Activated CD4-positive, alpha-beta T cell treated with anti-CD3 and anti-CD28 coated beads, Interleukin-2, amount 10 ng/mL, durations not matched to agents 24 days and 14 days (primary cell): ENCODE measurements around the gene RNF138. TPM values are rescaled to one million over a fixed set of nuclear protein-coding genes. Genes with fewer than 3 reads are reported as not detected.
A peak's percentile ranks its signal among the peaks of the same experiment; 100 is the strongest.
"Not testable (repeated sequence)": the region's sequence is repeated elsewhere in the genome, so short reads cannot be mapped to it uniquely, and the experiment has no call there.

Experiments used
- DNase-seq: peaks from one replicate; pipeline ENCODE4 v3.0.0; 2022
- H3K27ac Mint-ChIP-seq: one replicate; pipeline ENCODE4 v1.8.0; 2022; ENCODE audit warnings: mild to moderate bottlenecking, mixed read lengths
- H3K27me3 Mint-ChIP-seq: one replicate; pipeline ENCODE4 v1.8.0; 2022; ENCODE audit warnings: mixed read lengths
- H3K36me3 Mint-ChIP-seq: one replicate; pipeline ENCODE4 v1.8.0; 2022; ENCODE audit warnings: low read depth, mild to moderate bottlenecking, mixed read lengths
- H3K4me1 Mint-ChIP-seq: one replicate; pipeline ENCODE4 v1.8.0; 2021; ENCODE audit warnings: mixed read lengths
- H3K4me3 Mint-ChIP-seq: one replicate; pipeline ENCODE4 v1.8.0; 2022; ENCODE audit warnings: mild to moderate bottlenecking, moderate library complexity, mixed read lengths
- H3K9me3 Mint-ChIP-seq: one replicate; pipeline ENCODE4 v1.8.0; 2021; ENCODE audit warnings: mixed read lengths
- intact Hi-C: fragments of 100-400 bp; cut with micrococcal nuclease; formaldehyde crosslinking; loops from one replicate; pipeline ENCODE4 v1.15.1; 2023
- total RNA-seq: library from RNA; stranded (reverse); gene quantifications from 2 replicates; pipeline ENCODE4 v1.2.3, GENCODE V29; 2022

Gene RNF138
- total RNA-seq, 1 donor from 2014 or later, result 81.0 TPM

DNA sequence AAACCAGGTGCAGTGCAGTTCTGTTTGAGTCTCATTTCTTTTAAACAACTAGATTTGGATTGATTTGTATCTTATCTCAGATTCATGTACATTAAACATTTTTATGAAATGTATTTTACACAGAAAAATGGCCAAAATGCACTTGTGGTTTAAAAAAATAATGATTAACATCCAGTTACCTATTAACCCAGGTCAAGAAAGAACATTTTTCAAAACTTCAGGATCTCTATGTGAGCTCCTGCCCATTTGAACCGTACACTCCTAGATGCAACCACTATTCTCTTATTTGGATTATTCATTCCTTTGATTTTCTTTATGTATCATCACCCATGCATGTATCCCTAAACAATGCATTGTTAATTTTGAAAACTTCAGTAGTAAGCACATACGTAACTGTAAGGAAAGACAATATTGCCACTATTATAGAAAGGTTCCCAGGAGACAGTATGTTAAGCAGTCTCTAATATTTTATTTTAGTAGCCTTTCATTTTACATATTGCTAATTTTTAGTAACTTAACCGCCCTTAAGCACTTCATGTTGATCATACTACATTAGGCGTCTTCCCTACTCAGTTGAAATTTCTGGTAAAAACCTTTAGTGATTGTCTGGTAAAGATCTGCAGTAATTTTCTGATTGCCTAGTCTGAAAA is 22.7 kb downstream of the RNF138 start:
- peaks cover 22% of the 10 kb centered on the region for H3K4me1 Mint-ChIP-seq
- H3K27me3 Mint-ChIP-seq, result no peaks in the 10 kb centered on the region
- peak overlapping the region; percentile 64 for H3K27ac Mint-ChIP-seq
- intact Hi-C loops, result no loop called here
- H3K9me3 Mint-ChIP-seq, result no peaks in the 10 kb centered on the region
- no peak overlapping the region for H3K4me3 Mint-ChIP-seq
- H3K36me3 Mint-ChIP-seq, result peaks cover 52% of the 10 kb centered on the region
- no peak for DNase-seq

DNA sequence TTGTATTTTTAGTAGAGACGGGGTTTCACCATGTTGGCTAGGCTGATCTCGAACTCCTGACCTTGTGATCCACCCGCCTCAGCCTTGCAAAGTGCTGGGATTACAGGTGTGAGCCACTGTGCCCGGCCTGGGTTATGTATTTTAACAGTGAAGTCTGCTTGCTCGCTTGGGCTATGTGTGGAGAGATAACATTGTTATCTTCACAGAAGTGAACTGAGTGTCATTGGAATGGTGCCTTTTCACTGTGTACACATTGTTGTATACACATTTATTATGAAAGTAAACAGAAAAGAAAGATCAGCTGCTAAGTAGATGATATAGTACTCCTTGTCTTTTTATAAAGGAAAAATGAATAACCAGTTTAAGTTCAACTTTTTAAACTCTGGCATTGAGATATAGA is 30.4 kb downstream of the RNF138 start:
- Mint-ChIP-seq H3K27me3 (no peaks in the 10 kb centered on the region), H3K9me3 (no peaks in the 10 kb centered on the region), H3K27ac (no peak overlapping the region), H3K36me3 (peaks cover 46% of the 10 kb centered on the region), H3K4me3 (no peak overlapping the region), H3K4me1 (peaks cover 5% of the 10 kb centered on the region)
- intact Hi-C loops, result no loop called here
- DNase-seq, result peak; percentile 34

- H3K36me3 Mint-ChIP-seq, result peaks cover 40% of the 10 kb centered on the region
- no peak overlapping the region for H3K4me3 Mint-ChIP-seq
- no peak for DNase-seq
- intact Hi-C loops, result no loop called here
- no peaks in the 10 kb centered on the region for H3K9me3 Mint-ChIP-seq
- H3K4me1 Mint-ChIP-seq, result peaks cover 2% of the 10 kb centered on the region
- H3K27me3 Mint-ChIP-seq, result no peaks in the 10 kb centered on the region
- H3K27ac Mint-ChIP-seq, result no peak overlapping the region
Observed at GRCh38 chr18:32126538-32126937, 34.9 kb downstream of the RNF138 start.

DNA sequence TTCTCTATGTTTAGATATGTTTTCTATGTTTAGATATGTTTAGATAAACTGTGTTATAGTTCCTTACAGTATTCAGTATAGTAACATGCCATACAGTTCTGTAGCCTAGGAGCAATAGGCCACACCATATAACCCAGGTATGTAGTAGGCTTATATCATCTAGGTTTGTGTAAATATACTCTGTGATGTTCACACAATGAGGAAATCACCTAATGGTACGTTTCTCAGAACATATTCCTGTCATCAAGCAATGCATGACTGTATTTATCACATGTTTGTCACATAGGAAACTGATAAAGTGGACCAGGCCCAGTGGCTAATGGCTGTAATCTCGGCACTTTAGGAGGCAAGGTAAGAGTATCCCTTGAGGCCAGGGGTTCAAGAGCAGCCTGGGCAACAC is 44.0 kb downstream of the RNF138 start:
- no peak overlapping the region for H3K27ac Mint-ChIP-seq
- H3K27me3 Mint-ChIP-seq, result no peaks in the 10 kb centered on the region
- peaks cover 13% of the 10 kb centered on the region for H3K36me3 Mint-ChIP-seq
- H3K4me3 Mint-ChIP-seq, result no peak overlapping the region
- H3K4me1 Mint-ChIP-seq, result peaks cover 4% of the 10 kb centered on the region
- intact Hi-C loops, result no loop called here
- H3K9me3 Mint-ChIP-seq, result no peaks in the 10 kb centered on the region
- no peak for DNase-seq

DNA sequence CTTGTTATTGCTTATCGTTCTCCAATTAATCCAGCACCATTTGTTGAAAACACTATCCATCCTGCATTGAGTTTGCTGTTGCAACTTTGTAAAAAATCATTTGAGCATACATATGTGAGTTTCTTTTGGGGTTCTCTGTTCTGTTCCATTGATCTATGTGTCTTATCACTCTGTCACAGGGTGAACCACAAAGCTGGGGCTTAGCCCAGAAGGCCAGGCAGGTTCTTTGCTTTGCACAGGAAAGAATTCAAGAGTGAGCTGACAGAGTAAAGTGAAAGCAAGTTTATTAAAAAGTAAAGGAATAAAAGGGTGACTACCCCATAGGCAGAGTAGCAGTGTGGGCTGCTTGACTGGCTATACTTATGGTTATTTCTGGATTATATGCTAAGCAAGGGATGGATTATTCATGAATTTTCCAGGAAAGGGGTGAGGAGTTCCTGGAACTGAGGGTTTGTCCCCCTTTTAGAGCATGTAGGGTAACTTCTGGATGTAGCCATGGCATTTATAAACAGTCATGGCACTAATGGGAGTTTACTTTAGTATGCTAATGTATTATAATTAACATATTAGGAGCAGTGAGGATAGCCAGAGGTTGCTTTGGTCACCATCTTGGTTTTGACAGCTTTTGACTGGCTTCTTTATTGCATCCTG is 46.8 kb downstream of the RNF138 start:
- intact Hi-C loops, result no loop called here
- Mint-ChIP-seq H3K27ac (no peak overlapping the region), H3K4me1 (peaks cover 5% of the 10 kb centered on the region), H3K9me3 (no peaks in the 10 kb centered on the region), H3K27me3 (no peaks in the 10 kb centered on the region), H3K36me3 (peaks cover 3% of the 10 kb centered on the region), H3K4me3 (no peak overlapping the region)
- peak; percentile 72 for DNase-seq

- no peak overlapping the region for H3K4me3 Mint-ChIP-seq
- DNase-seq, result no peak
- H3K27ac Mint-ChIP-seq, result no peak overlapping the region
- H3K9me3 Mint-ChIP-seq, result no peaks in the 10 kb centered on the region
- peaks cover 4% of the 10 kb centered on the region for H3K27me3 Mint-ChIP-seq
- peaks cover 6% of the 10 kb centered on the region for H3K4me1 Mint-ChIP-seq
- intact Hi-C loops, result no loop called here
- peaks cover 2% of the 10 kb centered on the region for H3K36me3 Mint-ChIP-seq
Observed at GRCh38 chr18:32139835-32140283, 48.2 kb downstream of the RNF138 start.

DNA sequence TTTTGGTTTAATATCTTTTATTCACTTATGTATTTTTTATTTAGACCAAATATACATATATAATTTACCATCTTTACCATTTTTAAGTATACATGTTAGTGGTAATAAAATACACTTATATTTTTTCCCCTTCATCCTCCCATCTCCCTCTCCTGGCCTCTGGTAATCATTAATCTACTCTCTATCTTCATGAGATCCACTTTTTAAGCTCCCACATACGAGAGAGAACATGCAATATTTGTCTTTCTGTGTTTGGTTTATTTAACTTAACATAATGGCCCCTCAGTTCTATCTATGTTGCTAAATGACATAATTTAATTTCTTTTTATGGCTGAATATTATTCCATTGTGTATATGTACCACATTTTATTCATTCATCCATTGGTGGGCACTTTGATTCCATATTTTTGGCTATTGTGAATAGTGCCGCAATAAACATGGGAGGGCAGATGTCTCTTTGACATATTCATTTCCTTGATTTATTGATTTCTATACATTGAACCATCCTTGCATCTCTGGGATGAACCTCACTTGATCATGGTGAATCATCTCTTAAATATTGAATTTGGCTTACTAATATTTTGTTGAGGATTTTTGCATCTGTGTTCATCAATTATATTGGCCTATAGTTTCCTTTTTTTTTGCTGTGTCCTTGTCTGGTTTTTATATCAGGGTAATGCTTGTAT is 56.7 kb downstream of the RNF138 start:
- no peaks in the 10 kb centered on the region for H3K36me3 Mint-ChIP-seq
- intact Hi-C loops, result no loop called here
- H3K27me3 Mint-ChIP-seq, result peaks cover 40% of the 10 kb centered on the region
- H3K4me1 Mint-ChIP-seq, result peaks cover 10% of the 10 kb centered on the region
- no peak overlapping the region for H3K4me3 Mint-ChIP-seq
- H3K27ac Mint-ChIP-seq, result no peak overlapping the region
- H3K9me3 Mint-ChIP-seq, result no peaks in the 10 kb centered on the region
- no peak for DNase-seq

DNA sequence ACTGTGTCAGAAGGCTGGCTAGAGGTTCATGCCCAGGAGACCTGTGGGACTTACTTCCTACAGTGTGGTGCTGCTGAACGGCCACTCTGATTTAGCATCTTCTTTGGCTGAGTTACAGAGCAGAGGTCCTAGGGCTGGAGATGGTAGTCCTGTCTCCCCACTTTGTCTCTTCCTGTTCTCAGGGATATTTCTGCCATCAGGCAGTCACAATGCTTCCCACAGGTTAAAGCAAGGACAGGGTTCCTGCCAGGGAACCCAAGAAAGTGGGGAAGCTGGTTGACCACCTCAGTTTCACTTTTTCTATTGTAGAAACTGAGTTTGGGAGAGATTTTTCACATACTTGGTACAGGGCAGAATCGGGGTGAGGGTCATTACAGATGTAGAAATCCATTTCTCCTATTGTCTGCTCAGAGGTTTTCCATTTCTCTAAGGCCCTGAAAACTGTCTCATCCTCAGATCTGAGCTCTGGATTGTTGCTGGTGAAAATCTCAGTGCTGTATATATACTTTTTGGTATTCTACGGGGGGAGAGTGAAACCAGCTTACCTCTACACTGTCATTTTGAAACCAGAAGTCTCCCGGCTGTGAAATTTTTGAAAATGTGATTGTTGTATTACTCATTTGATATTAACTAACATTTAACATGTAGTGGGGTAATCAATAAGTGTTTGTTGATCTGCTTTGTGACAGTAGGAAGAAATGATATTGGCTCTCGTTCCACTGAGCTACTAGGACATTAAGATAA is 61.2 kb downstream of the RNF138 start:
- intact Hi-C loops, result no loop called here
- H3K4me3 Mint-ChIP-seq, result no peak overlapping the region
- no peak for DNase-seq
- no peak overlapping the region for H3K27ac Mint-ChIP-seq
- H3K9me3 Mint-ChIP-seq, result no peaks in the 10 kb centered on the region
- peaks cover 33% of the 10 kb centered on the region for H3K27me3 Mint-ChIP-seq
- H3K4me1 Mint-ChIP-seq, result peaks cover 11% of the 10 kb centered on the region
- H3K36me3 Mint-ChIP-seq, result no peaks in the 10 kb centered on the region

GRCh38 chr18:32156855-32157254 is 65.2 kb downstream of the RNF138 start:
- no peaks in the 10 kb centered on the region for H3K36me3 Mint-ChIP-seq
- peaks cover 15% of the 10 kb centered on the region for H3K27me3 Mint-ChIP-seq
- intact Hi-C loops, result no loop called here
- no peak for DNase-seq
- H3K27ac Mint-ChIP-seq, result no peak overlapping the region
- peaks cover 13% of the 10 kb centered on the region for H3K4me1 Mint-ChIP-seq
- H3K4me3 Mint-ChIP-seq, result no peak overlapping the region
- no peaks in the 10 kb centered on the region for H3K9me3 Mint-ChIP-seq

- intact Hi-C loops, result no loop called here
- H3K36me3 Mint-ChIP-seq, result no peaks in the 10 kb centered on the region
- no peaks in the 10 kb centered on the region for H3K9me3 Mint-ChIP-seq
- peaks cover 13% of the 10 kb centered on the region for H3K4me1 Mint-ChIP-seq
- H3K27me3 Mint-ChIP-seq, result peaks cover 8% of the 10 kb centered on the region
- H3K27ac Mint-ChIP-seq, result no peak overlapping the region
- H3K4me3 Mint-ChIP-seq, result no peak overlapping the region
- DNase-seq, result no peak
Observed at GRCh38 chr18:32157580-32157979, 65.9 kb downstream of the RNF138 start.

DNA sequence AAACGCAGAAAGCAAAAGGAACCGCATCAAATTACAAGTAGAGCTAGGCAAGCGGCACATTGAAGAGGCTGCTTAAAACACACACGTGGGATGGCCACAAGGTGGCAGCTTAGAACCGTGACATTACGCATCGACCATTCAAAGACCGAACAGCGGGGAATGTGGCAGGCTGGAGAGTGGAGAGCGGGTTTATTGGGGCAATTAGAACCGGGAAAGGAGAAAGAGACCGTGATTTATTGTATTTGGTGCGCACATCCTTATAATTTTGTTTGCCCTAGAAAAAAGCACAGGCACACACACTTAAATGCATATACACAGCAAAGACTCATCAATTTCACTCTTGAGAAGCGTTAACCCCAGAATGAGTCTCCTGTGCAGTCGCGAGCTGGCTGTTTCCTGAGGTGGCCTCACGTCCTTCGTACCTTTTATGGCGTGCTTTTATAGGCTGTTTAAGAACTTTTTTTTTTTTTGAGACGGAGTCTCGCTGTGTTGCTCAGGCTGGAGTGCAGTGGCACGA is 66.5 kb downstream of the RNF138 start:
- Mint-ChIP-seq H3K36me3 (no peaks in the 10 kb centered on the region), H3K27me3 (peaks cover 6% of the 10 kb centered on the region), H3K9me3 (no peaks in the 10 kb centered on the region), H3K4me3 (peak overlapping the region; percentile 75), H3K4me1 (peaks cover 9% of the 10 kb centered on the region), H3K27ac (no peak overlapping the region)
- intact Hi-C loops, result loop anchor here (1.0 to 2.0 kb wide), 2 partner anchors 313 to 394 kb away; partner anchors contain the start of gene GAREM1
- DNase-seq, result peak; percentile 90

DNA sequence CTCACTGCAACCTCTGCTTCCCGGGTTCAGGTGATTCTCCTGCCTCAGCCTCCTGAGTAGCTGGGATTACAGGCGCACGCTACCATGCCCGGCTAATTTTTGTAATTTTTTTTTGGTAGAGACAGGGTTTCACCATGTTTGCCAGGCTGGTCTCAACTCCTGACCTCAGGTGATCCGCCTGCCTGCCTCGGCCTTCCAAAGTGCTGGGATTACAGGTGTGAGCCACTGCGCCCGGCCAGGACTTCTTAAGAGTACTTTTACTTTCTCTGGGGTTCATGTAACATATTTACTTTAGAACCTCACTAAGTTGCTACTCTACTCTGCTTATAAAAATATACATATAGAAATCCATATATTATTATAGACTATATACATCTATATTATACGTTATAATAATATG is 67.0 kb downstream of the RNF138 start:
- H3K4me3 Mint-ChIP-seq, result peak overlapping the region; percentile 75
- H3K36me3 Mint-ChIP-seq, DNase-seq, H3K27ac Mint-ChIP-seq, H3K4me1 Mint-ChIP-seq, H3K27me3 Mint-ChIP-seq, H3K9me3 Mint-ChIP-seq: not testable (repeated sequence)
- intact Hi-C loops, result loop anchor here (1.0 to 2.0 kb wide), 2 partner anchors 312 to 394 kb away; partner anchors contain the start of gene GAREM1

GRCh38 chr18:32160547-32160946 is 68.9 kb downstream of the RNF138 start:
- no peaks in the 10 kb centered on the region for H3K36me3 Mint-ChIP-seq
- H3K4me1 Mint-ChIP-seq, result peaks cover 7% of the 10 kb centered on the region
- peaks cover 6% of the 10 kb centered on the region for H3K27me3 Mint-ChIP-seq
- intact Hi-C loops, result no loop called here
- H3K9me3 Mint-ChIP-seq, result no peaks in the 10 kb centered on the region
- DNase-seq, result no peak
- H3K4me3 Mint-ChIP-seq, result no peak overlapping the region
- H3K27ac Mint-ChIP-seq, result no peak overlapping the region
